GM21723 (cell line): ENCODE data around the gene SPECC1L.

Experiments
- ATAC-seq: cut with Tn5 transposase; IDR thresholded peaks from one replicate; pipeline ENCODE4 v1.9.1; 2021; ENCODE audit warnings: mild to moderate bottlenecking, moderate library complexity; ENCODE audit not compliant: unreplicated experiment

Gene SPECC1L

GRCh38 chr22:24357547-24357946, 86.9 kb downstream of the SPECC1L start:
- ATAC-seq, result no peak

DNA sequence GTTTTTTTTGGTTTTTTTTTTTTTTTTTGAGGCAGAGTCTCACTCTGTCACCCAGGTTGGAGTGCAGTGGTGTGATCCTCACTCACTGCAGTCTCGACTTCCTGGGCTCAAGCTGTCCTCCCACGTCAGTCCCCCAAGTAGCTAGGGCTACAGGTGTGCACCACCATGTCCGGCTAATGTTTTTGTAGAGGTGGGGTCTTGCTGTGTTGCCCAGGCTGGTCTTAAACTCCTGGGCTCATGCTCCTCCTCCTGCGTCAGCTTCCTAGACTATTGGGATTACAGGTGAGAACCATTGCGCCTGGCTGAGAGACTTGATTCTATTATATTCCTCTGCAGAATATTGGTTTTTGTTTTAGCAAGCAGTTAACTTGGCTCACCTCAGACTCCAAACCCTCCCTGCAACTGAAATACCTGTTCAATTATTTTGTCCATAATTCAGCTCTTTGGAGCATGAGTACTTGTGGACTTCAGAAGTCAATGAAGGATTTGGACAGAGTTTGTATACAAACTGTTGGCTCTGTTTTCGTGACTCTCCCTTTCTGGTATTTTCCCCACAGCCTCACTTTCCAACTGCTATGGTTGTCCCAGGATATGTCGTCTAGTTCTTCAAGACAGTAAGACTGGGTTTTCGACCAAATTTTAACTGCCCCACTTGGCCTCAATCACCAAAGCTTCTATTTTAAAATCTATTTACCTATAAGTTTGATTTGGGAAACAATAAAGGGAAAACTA, 87.6 kb downstream of the SPECC1L start:
- ATAC-seq, result no peak

DNA sequence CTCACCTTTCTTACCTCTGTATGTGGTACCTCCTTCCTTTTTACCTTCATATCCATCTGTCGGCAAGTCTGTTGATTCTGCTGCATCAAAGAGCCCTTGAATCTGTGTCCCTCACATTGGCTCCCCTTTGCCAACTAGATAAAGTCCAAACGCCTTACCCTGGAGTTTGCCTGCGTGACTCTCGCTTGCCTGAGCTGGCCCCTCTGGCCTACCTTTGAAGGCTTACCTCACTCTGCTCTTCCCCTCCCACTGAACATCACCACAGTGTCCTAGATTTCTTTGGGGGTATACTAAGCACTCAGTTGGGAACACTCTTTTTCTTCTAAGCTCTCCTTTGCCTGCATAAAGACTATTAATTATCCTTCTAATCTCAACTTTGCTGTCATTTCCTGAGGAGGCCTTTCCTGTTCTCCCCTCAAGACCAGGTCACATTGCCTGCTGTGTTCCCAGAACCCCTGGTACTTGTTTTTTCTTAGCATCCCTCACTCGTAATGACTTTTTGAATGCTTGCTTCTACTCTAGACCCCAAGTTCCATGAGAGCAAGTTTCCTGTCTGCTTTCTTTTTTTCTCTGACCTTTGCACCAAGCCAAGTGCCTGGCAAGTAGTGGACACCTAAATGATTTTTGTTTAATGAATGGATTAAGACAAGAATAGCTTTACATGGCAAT, 89.0 kb downstream of the SPECC1L start:
- ATAC-seq, result no peak

- ATAC-seq, result no peak
Measured at GRCh38 chr22:24361976-24362646, 91.5 kb downstream of the SPECC1L start.

DNA sequence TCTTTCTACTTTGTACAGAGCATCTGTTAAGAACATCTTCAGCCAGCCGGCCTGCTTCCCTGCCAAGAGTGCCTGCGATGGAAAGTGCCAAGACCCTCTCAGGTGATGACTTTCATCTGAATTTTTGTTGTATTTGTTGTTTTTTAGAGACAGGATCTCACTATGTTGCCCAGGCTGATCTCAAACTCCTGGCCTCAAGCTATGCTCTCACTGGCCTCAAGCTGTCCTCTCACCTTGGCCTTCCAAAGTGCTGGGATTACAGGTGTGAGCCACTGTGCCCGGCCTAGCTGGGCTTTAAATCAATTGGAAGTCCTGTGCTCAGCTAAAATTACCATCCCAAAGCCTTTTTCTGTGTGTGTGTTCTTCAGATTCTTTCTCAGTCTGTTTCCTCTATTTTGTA, 92.6 kb downstream of the SPECC1L start:
- no peak for ATAC-seq

DNA sequence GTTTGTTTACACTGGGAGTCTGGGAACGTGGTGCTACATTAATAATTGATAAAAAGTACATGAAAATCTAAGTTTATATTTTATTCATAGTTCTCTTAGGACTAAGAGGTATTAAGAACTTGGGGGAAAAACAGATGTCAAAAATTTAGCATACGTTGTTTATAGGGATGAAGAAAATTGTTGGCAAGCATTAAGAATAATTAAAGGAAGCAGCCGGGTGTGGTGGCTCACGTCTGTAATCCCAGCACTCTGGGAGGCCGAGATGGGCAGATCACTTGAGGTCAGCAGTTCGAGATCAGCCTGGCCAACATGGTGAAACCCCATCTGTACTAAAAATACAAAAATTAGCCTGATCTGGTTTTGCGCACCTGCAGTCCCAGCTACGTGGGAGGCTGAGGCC, 96.1 kb downstream of the SPECC1L start:
- ATAC-seq, result no peak

GRCh38 chr22:24367841-24368240, 97.2 kb downstream of the SPECC1L start:
- ATAC-seq, result no peak

GRCh38 chr22:24370401-24370800, 99.8 kb downstream of the SPECC1L start:
- no peak for ATAC-seq

DNA sequence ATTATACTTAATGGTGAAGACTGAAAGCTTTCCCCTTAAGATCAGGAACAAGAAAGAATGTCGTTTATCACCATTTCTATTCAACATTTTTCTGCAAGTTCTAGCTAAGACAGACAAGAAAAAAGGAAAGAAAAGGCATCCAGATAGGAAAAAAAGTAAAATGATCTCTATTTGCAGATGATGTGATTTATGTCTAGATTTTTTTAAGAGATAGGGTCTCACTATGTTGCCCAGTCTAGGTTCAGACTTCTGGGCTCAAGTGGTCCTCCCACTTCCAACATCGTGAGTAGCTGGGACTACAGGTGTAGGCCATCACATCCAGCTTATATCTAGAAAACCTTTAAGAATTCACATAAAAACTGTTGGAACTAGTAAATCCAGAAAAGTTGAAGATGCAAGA, 105.4 kb downstream of the SPECC1L start:
- ATAC-seq, result no peak

DNA sequence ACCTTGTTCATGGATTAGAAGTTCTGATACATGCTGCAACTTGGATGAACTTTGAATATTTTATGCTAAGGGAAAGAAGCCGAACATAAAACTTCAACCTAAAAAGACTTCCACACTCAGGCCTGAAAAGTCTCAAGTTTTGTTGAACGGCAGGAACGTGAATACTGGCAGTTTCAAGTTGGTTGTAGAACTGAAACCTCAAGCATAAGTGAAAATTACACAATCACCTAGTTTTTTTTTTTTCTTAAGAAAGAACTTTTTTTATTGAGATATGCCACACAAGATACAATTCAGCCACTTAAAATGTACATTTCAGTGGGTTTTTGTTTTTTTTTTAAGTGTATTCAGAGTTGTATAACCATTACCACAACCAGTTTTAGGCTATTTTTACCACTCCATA, 106.0 kb downstream of the SPECC1L start:
- no peak for ATAC-seq

- ATAC-seq, result no peak
Measured at GRCh38 chr22:24379536-24379935, 108.9 kb downstream of the SPECC1L start.

DNA sequence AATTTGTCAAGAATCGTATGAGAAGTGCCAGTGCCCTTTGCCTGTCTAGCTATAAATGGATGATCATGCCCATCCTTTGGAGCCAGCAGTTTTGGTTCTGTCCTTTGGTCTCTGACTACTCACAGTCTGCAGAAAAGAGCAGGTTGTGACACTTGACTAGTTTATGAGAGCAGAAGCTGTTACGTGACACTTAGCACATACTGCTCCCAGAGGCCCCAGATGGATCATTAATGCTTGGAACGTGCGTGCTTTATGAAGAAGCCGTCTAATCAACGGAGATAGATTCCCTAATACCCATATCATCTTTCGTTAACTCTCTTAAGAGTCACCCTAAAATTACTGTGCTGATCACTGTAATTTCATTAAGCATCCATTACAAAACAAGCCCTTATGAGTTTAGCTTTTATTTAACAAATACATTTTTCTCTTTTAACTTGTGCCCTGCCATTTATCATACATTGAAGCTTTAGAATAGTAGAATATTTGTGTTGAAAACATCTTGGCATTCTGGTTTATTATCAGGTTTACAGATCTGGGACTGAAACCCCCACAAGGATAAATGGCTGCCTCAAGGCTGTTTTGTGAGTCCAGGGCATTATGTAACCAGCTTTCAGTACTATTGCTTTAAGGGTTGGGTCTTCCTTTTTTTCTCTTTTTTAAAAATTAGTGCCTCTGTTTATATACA, 109.7 kb downstream of the SPECC1L start:
- ATAC-seq, result no peak

GRCh38 chr22:24380905-24381230, 110.2 kb downstream of the SPECC1L start:
- no peak for ATAC-seq

DNA sequence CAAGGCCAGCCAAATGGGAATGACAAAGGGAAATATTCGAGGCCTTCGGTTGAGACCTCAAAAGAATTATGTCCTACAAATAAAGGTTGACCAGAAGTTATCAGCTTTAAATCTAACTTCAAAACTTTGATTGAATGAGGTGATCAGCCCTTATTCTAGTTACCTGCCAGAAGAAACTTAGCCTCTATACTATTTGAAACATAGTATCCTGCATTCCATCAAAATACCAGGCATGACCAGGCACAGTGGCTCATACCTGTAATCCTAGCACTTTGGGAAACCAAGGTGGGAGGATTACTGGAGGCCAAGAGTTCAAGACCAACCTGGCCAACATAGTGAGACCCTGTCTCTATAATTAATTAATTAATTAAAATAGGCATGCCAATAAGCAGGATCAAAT, 112.4 kb downstream of the SPECC1L start:
- ATAC-seq, result no peak

GRCh38 chr22:24384131-24384530, 113.5 kb downstream of the SPECC1L start:
- no peak for ATAC-seq

- ATAC-seq, result no peak
Measured at GRCh38 chr22:24386937-24387471, 116.4 kb downstream of the SPECC1L start.

GRCh38 chr22:24389680-24390079, 119.0 kb downstream of the SPECC1L start:
- no peak for ATAC-seq

GRCh38 chr22:24390156-24390555, 119.5 kb downstream of the SPECC1L start:
- no peak for ATAC-seq

GRCh38 chr22:24390576-24390975, 119.9 kb downstream of the SPECC1L start:
- no peak for ATAC-seq

DNA sequence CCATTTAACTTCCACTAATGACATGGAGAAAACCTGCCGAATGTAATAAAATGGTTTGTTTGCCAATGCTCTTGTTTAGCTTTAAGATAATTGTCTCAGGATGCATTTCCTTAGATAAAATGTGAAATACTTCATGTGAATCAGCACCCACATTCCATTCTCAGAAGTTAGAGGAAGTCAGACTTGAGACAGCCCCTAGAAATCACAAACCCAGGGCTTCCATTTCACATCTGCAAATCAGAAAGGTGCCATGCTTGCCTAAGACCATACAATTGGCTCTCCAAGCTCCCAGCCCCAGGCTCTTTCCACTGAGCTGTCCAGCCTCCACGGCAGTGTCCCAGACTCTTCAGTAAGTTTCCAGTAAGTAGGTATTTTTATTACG, 121.2 kb downstream of the SPECC1L start:
- no peak for ATAC-seq

DNA sequence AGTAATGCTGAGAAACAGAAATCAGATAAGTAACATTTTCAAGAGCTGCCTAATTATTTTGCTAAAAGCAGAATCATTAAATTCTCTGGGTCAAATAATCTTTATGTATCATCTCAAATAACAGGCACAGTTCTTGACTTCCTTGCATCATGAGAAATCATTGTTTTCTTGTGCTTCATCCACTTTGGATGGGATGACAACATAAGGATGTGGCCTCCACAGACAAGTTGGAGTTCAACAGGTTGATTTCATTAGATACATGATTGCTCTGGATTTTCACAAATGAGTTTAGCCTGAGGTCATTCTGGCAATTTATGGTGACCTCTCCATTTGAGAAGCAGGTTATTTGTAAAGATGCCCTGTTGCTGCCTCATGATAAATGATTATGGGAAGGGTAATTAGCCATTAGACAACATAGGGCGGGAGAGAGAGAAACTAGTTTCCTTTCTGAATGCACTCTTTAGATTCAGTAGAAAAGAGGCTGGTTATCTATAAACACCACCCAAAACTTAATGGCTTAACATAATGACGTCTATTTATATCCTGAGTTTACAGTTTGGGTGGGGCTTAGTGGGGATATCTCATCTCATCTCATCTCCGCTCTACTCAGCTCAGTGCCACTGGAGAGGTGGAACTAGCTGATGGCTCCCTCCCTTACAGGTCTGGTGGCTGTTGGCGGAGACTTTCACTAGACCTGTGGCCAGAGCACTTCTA, 121.7 kb downstream of the SPECC1L start:
- no peak for ATAC-seq
